HG03571 (cell line): ENCODE measurements around the gene MTCP1.

Experiments used
- ATAC-seq: cut with Tn5 transposase; IDR thresholded peaks from one replicate; pipeline ENCODE4 v1.9.1; 2021; ENCODE audit not compliant: unreplicated experiment

The MTCP1 gene, protein sequence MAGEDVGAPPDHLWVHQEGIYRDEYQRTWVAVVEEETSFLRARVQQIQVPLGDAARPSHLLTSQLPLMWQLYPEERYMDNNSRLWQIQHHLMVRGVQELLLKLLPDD

GRCh38 chrX:155070975-155071693 lies at the start of gene MTCP1, which contains the start of the genes BRCC3 and CMC4:
Gene MTCP1, minus strand, starts transcription at chrX:155071136. Its CDS starts 5,126 bp downstream, at chrX:155066010.
Gene BRCC3, plus strand, starts transcription at chrX:155071508. Its CDS starts 20 bp downstream, at chrX:155071528.
Gene CMC4, minus strand, starts transcription at chrX:155071136. Its CDS starts 7,113 bp downstream, at chrX:155064023.
- ATAC-seq = peak; percentile 88

DNA sequence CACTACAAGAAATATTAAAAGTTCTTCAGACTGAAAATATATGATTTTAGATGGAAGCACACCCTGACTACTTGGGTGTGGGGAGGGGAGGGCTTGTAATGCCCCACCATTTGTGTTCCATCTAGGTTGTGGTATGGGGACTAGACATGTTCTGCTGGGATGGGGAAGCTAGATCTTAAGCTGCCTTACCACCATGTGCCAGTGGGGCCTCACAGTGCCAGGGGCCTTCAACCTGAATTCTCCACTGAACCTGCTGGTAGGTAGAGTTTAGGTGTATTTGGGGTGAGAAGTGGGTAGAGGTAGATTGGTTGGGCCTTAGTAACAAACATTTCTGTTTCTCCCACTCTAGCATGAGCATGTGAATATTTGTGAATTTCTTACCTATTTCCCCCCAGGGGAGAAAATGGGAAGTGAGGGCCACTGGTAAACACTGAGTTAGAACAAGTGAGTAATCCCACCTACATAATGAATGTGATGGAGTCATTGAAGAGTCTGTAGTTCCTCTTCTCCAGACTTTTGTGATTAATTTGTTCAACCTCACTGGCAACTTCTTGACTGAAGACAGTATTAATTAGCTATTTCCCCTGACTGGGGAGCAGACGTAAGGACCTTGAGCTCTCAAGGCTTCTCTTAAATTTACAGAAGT lies 44.4 kb upstream of the MTCP1 start:
- ATAC-seq = no peak

DNA sequence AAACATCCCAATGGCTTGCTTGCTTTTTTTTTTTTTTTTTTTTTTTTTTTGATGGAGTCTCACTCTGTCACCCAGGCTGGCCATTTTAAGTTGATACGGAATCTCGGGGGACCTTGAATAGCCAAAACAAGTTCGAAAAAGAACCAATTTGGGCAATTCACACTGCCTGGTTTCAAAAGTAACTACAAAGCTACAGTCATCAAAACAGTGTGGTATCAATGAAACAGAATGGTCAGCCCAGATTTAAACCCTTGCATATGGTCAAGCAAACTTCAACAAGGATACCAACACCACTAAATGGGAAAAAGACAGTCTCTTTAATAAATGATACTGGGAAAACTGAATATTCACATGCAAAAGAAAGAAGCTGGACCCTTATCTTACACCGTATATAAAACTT lies 42.2 kb upstream of the MTCP1 start:
- no peak for ATAC-seq

GRCh38 chrX:155112171-155112570 lies 41.2 kb upstream of the MTCP1 start:
- no peak for ATAC-seq

- ATAC-seq = no peak
Observed at GRCh38 chrX:155108427-155108826, 37.5 kb upstream of the MTCP1 start.

- no peak for ATAC-seq
Observed at GRCh38 chrX:155105919-155106318, 35.0 kb upstream of the MTCP1 start.

DNA sequence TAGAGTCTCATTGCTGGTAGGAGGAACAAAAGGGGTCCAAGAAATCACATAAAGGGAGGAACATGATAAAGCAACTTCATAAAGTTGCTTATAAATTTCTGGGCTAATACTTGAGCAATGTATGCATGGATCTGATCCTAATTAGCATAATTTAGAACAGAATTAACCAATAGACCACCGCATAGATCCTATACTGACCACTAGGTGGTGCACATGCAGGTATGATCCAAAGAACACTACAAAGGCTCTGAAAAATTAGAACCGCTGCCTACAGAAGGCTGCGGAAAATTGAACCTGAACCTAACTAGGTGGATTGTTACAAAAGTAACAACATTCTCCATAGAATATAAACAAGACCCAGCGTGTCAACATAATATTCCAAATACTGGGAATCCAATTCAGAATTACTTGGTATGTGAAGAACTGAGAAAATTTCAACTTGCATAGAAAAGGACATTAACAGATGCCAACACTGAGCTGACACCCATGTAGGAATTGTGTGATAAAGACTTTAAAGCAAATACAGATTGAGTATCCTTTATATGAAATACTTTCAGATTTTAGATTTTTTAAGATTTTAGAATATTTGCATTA lies 23.6 kb upstream of the MTCP1 start:
- no peak for ATAC-seq

DNA sequence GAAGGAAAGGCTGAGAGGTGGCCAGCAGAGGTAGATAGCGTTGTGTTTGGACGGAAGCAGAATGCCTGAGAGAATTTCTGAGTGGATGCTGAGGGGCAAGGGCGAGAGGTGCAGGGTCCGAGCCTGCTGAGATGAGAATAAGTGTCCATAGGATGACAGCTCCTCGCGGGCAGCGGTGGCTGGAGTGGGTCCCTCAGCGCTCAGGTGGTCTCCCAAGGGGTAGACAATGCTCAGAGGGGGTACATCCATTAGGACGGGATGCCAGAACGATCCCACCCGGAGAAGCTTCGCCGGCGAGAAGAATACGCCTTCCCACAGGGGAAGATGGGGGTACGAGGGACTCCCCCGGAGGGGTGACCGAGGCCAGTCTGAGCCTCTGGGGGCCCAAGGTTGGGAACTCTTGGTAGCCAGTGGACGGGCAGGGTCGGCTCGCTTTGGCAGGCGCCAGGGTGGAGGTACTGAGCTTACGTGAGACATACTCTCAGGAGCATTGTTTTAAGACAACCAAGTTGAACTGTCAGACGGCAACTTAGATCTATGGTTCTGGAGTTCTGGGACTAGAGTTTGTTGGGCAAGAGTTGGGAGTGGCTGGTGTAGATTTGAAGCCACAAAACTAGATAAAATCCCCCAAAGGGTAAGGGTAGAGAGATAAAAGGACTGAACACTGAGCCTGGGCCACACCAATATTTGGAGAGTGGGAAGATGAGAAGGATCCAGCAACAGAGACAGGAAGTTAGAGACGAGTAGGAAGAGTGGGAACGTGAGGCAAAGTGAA lies 16.2 kb upstream of the MTCP1 start:
- ATAC-seq = no peak

GRCh38 chrX:155086202-155086840 lies 15.4 kb upstream of the MTCP1 start:
- no peak for ATAC-seq

- peak; percentile 16 for ATAC-seq
Observed at GRCh38 chrX:155071694-155072280, 851 bp upstream of the MTCP1 start.

DNA sequence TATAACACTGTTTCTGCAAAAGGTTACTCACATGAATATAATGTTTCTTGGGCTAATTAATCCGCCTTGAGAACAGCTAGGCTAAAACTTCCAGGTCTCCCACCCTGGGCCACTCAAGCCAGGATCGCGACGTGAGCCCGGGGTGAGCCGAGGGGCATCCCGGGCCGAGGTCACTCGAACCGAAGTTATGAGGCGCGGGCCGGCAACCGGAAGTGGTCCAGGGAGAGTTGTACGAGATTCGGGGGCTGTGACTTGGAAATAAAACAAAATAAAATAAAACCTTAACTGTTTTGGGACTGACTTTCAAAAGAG lies 317 bp downstream of the MTCP1 start:
- ATAC-seq = peak; percentile 28

- ATAC-seq = no peak
Observed at GRCh38 chrX:155070038-155070437, 898 bp downstream of the MTCP1 start.

DNA sequence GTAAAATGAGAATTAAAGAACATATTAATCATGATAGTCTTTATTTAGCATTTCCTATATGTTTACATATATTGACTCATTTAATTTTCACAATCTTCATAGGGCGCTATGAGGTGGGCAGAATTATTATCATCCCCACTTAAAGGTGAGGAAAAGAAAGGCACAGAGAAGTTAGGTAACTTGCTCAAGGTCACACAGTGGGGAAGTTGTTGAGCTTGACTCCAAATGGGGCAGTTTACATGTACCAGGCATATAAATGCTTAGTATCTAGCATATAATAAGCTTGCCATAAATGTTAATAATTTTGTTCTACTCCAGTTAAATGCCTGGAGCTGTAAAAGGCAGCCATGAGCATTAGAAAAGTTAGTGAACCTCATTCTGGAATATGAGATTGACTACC lies 1.5 kb downstream of the MTCP1 start:
- no peak for ATAC-seq

- no peak for ATAC-seq
Observed at GRCh38 chrX:155068165-155068564, 2.8 kb downstream of the MTCP1 start.

GRCh38 chrX:155065035-155065734 lies 5.8 kb downstream of the MTCP1 start:
- ATAC-seq = no peak

DNA sequence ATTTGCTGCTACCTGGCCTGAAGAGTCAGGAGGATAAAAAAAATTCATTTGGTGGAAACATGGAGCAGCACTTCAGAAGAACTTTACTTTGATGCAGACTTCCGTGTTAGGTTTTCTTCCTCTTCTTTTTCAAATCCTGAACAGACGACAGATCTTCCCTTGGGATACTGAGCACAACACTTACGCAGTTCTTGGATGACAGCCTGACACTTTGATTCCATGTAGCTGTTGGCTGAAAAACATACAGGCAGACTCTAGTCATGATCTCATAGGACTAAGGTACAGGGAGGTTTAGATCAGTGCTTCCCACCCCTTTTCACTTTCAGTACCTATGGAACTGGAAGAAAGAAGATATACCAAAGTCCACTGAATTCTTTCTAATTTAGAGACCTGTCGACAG lies 9.2 kb downstream of the MTCP1 start:
- ATAC-seq = no peak

- ATAC-seq = peak; percentile 61
Observed at GRCh38 chrX:155056877-155057792, 13.8 kb downstream of the MTCP1 start.

- ATAC-seq = no peak
Observed at GRCh38 chrX:155056471-155056870, 14.5 kb downstream of the MTCP1 start.

- no peak for ATAC-seq
Observed at GRCh38 chrX:155055494-155055893, 15.4 kb downstream of the MTCP1 start.
